IPS-18c (cell line): Measurements from ENCODE around the gene CDH23.

ENCODE experiments used
- H3K4me3 ChIP-seq: 2 replicates; pipeline ENCODE4 v1.7.0; 2013; ENCODE audit warnings: low read depth, mild to moderate bottlenecking, low read length, moderate library complexity; ENCODE audit not compliant: insufficient read depth
- H3K9me3 ChIP-seq: one replicate; pipeline ENCODE4 v1.6.1; 2013; ENCODE audit warnings: mild to moderate bottlenecking, low read length, moderate library complexity; ENCODE audit not compliant: control insufficient read depth, insufficient read depth

The CDH23 gene

GRCh38 chr10:71723311-71723710, 326.6 kb downstream of the CDH23 start:
- H3K4me3 ChIP-seq = no peak overlapping the region
- H3K9me3 ChIP-seq = no peaks in the 10 kb centered on the region

GRCh38 chr10:71724539-71724938, 327.8 kb downstream of the CDH23 start:
- no peak overlapping the region for H3K4me3 ChIP-seq
- no peaks in the 10 kb centered on the region for H3K9me3 ChIP-seq

- H3K4me3 ChIP-seq = no peak overlapping the region
These were observed 328.5 kb downstream of the CDH23 start for GRCh38 chr10:71725249-71725648.

GRCh38 chr10:71725998-71726579, 329.4 kb downstream of the CDH23 start:
- Histone ChIP-seq H3K4me3 (no peak overlapping the region), H3K9me3 (no peaks in the 10 kb centered on the region)

More at GRCh38 chr10:71725249-71725648, 328.5 kb downstream of the CDH23 start:
- H3K9me3 ChIP-seq = no peaks in the 10 kb centered on the region

- Histone ChIP-seq H3K4me3 (no peak overlapping the region), H3K9me3 (no peaks in the 10 kb centered on the region)
These were observed 329.9 kb downstream of the CDH23 start for GRCh38 chr10:71726580-71727104.

- no peaks in the 10 kb centered on the region for H3K9me3 ChIP-seq
- no peak overlapping the region for H3K4me3 ChIP-seq
These were observed 330.5 kb downstream of the CDH23 start for GRCh38 chr10:71727105-71727737.

- Histone ChIP-seq H3K4me3 (no peak overlapping the region), H3K9me3 (no peaks in the 10 kb centered on the region)
These were observed 331.3 kb downstream of the CDH23 start for GRCh38 chr10:71727738-71728737.

- H3K4me3 ChIP-seq = no peak overlapping the region
- H3K9me3 ChIP-seq = no peaks in the 10 kb centered on the region
These were observed 332.5 kb downstream of the CDH23 start for GRCh38 chr10:71729161-71729636.

- H3K4me3 ChIP-seq = no peak overlapping the region
- no peaks in the 10 kb centered on the region for H3K9me3 ChIP-seq
These were observed 335.1 kb downstream of the CDH23 start for GRCh38 chr10:71731791-71732190.

- H3K9me3 ChIP-seq = no peaks in the 10 kb centered on the region
- no peak overlapping the region for H3K4me3 ChIP-seq
These were observed 338.1 kb downstream of the CDH23 start for GRCh38 chr10:71734797-71735196.

GRCh38 chr10:71735709-71736569, 339.2 kb downstream of the CDH23 start:
- no peaks in the 10 kb centered on the region for H3K9me3 ChIP-seq
- H3K4me3 ChIP-seq = no peak overlapping the region

GRCh38 chr10:71736570-71736952, 339.8 kb downstream of the CDH23 start:
- H3K4me3 ChIP-seq = no peak overlapping the region
- no peaks in the 10 kb centered on the region for H3K9me3 ChIP-seq

- no peak overlapping the region for H3K4me3 ChIP-seq
- no peaks in the 10 kb centered on the region for H3K9me3 ChIP-seq
These were observed 340.5 kb downstream of the CDH23 start for GRCh38 chr10:71737001-71737833.

- Histone ChIP-seq H3K4me3 (no peak overlapping the region), H3K9me3 (no peaks in the 10 kb centered on the region)
These were observed 341.1 kb downstream of the CDH23 start for GRCh38 chr10:71737834-71738197.

GRCh38 chr10:71739358-71739900, 342.7 kb downstream of the CDH23 start:
- no peak overlapping the region for H3K4me3 ChIP-seq
- no peaks in the 10 kb centered on the region for H3K9me3 ChIP-seq
